BLaER1 (cell line): ENCODE data around the gene SPOCK2.
"Not testable (repeated sequence)": the region's sequence is repeated elsewhere in the genome, so short reads cannot be mapped to it uniquely, and the experiment has no call there.

Experiments
- H3K27ac ChIP-seq: shearing (Covaris generic); formaldehyde crosslinking; 2 replicates; pipeline ENCODE4 v1.8.1; 2022
- H3K27me3 ChIP-seq: shearing (Covaris generic); formaldehyde crosslinking; 2 replicates; pipeline ENCODE4 v1.8.1; 2022
- H3K36me3 ChIP-seq: shearing (Covaris generic); formaldehyde crosslinking; 2 replicates; pipeline ENCODE4 v1.8.1; 2022
- H3K4me1 ChIP-seq: shearing (Covaris generic); formaldehyde crosslinking; 2 replicates; pipeline ENCODE4 v1.8.1; 2022
- H3K4me2 ChIP-seq: shearing (Covaris generic); formaldehyde crosslinking; 2 replicates; pipeline ENCODE4 v1.8.1; 2022
- H3K4me3 ChIP-seq: shearing (Covaris generic); formaldehyde crosslinking; 2 replicates; pipeline ENCODE4 v1.8.1; 2022
- H3K9ac ChIP-seq: shearing (Covaris generic); formaldehyde crosslinking; 2 replicates; pipeline ENCODE4 v1.8.1; 2022
- H3K9me3 ChIP-seq: shearing (Covaris generic); formaldehyde crosslinking; 2 replicates; pipeline ENCODE4 v1.8.1; 2022
- H4K20me1 ChIP-seq: shearing (Covaris generic); formaldehyde crosslinking; 2 replicates; pipeline ENCODE4 v1.8.1; 2022
- Cebpa-rat ChIP-seq: shearing (Covaris generic); IDR thresholded peaks from 2 replicates; pipeline ENCODE4 v1.8.1; 2022

Gene SPOCK2, protein sequence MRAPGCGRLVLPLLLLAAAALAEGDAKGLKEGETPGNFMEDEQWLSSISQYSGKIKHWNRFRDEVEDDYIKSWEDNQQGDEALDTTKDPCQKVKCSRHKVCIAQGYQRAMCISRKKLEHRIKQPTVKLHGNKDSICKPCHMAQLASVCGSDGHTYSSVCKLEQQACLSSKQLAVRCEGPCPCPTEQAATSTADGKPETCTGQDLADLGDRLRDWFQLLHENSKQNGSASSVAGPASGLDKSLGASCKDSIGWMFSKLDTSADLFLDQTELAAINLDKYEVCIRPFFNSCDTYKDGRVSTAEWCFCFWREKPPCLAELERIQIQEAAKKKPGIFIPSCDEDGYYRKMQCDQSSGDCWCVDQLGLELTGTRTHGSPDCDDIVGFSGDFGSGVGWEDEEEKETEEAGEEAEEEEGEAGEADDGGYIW

DNA sequence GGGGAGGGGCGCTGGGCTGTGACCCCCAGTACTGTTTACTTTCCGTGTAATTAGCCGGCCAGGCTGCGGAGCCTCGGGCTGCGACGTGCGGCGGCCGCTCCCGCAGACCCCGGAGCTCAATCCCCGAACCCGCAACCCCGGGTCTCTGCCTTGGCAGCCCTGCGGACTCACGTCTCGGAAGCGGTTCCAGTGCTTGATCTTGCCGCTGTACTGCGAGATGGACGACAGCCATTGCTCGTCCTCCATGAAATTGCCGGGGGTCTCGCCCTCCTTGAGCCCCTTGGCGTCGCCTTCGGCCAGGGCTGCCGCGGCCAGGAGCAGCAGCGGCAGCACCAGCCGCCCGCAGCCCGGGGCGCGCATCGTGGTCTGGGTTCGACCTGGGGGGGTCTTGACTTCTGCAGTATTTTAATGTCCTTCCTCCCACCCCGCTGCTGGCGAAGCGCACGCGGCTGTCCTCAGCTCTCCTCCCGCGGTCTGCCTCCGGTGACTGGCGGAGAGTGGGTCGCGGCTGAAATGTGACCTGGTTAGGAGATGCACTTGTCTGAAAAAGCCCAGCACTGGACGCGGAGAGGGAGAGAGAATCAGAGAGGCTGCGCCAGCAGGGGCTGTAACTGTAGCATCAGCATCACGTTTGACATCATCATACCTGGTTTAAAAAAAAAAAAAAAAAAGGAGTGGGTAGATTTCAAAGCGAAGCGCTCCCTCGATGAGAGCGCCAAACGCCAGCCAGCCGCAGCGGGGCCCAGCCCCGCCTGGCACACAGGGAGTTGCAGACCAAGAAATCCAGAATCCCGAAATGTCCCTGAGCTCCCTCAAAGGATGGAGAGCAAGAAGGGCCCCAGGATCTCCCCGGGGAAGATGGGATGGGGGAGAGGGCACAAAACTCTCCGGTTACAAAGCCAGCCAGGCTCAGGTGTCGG, at the start of gene SPOCK2:
TSS of gene SPOCK2 (minus strand) at position 583 of the 920 bp plus-strand sequence. CDS start at position 360, 223 bp downstream.
- Histone ChIP-seq H3K9ac (no peak within 1 kb of the TSS), H3K4me1 (peaks cover 24% of the 10 kb centered on the region), H3K9me3 (no peaks in the 10 kb centered on the region), H4K20me1 (peaks cover 37% of the 10 kb centered on the region), H3K4me3 (peak within 1 kb of the TSS; percentile 55), H3K36me3 (no peaks in the 10 kb centered on the region), H3K27me3 (peaks cover 76% of the 10 kb centered on the region), H3K27ac (no peak within 1 kb of the TSS), H3K4me2 (peak within 1 kb of the TSS; percentile 74)
- TF ChIP-seq Cebpa-rat, result no peak

DNA sequence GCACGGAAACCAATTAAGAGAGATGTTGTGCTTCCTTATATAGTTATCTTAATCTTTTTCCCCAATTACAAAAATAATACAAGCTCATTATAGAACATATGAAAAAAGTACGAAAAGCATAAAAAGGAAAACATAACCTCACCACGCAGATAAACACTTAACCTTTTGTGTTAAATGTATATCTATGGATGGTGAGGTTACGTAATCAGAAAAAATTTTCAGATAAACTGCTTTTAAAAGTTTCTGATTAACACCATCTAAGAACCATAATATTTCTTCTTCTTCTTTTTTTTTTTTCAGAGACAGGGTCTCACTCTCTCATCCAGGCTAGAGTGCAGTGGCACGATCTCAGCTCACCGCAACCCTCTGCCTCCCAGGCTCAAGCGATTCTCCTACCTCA, 49.2 kb upstream of the SPOCK2 start:
- H3K27me3 ChIP-seq, result no peaks in the 10 kb centered on the region
- no peak overlapping the region for H3K27ac ChIP-seq
- peaks cover 21% of the 10 kb centered on the region for H3K36me3 ChIP-seq
- H3K4me1 ChIP-seq, result peaks cover 3% of the 10 kb centered on the region
- no peak overlapping the region for H3K9ac ChIP-seq
- no peak overlapping the region for H3K4me2 ChIP-seq
- peaks cover 15% of the 10 kb centered on the region for H3K9me3 ChIP-seq
- no peak for TF ChIP-seq Cebpa-rat
- no peaks in the 10 kb centered on the region for H4K20me1 ChIP-seq
- no peak overlapping the region for H3K4me3 ChIP-seq

DNA sequence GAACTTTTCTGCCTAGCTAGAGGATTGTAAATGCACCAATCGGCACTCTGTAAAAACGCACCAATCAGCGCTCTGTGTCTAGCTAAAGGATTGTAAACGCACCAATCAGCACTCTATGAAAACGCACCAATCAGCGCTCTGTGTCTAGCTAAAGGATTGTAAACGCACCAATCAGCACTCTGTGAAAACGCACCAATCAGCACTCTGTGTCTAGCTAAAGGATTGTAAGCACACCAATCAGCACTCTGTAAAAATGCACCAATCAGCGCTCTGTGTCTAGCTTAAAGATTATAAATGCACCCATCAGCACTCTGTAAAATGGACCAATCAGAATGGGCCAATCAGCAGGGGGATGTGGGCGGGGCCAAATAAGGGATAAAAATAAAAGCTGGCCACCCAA, 47.9 kb upstream of the SPOCK2 start:
- not testable (repeated sequence) for H3K9ac ChIP-seq, H3K4me3 ChIP-seq, H3K4me2 ChIP-seq, H3K27me3 ChIP-seq, H4K20me1 ChIP-seq, H3K27ac ChIP-seq
- Histone ChIP-seq H3K36me3 (peaks cover 29% of the 10 kb centered on the region), H3K9me3 (peaks cover 15% of the 10 kb centered on the region), H3K4me1 (peaks cover 11% of the 10 kb centered on the region)

DNA sequence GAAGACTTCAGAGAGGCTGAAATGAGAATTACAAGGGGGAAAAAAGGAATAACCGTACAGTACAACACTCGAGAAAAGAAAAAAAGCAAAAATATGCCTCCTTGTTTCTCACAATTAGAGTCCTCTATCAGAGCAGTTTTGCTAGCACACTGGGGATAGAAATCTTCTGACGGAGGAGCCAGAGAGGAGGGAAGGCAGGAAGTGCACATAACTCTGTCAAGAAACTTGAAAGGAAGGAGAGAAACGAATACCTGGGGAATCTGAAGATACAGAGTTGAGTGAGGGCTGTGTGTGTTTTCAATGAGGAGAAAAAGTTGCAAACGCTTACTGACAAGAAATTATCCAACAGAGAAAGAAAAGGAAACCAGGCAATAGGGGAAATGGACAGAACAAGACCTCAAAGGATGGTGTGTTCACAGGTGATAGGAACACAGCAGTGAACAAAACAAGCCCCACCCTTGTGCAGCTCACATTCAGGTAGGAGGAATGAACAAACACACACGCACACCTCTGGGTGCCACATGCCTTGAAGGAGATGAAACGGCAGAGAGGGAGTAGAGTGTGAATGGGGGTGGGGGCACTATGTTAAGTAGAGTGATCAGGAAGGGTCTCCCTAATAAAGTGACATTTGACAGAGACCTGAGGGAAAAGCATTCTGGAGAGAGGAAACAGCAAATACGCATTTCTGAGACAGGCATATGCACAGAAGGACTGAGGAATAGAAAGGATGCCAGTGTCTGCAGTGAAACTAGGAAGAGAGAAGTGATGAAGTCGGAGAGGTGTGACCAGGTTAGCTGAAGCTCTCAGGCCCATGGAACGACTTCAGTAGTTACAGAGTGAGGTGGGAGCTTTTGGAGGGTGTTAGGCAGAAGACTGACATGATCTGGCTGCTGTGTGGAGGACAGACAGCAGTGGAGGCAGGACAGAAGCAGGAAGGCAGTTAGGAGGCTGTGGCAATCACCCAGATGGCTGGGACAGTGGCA, 46.7 kb upstream of the SPOCK2 start:
- no peaks in the 10 kb centered on the region for H4K20me1 ChIP-seq
- TF ChIP-seq Cebpa-rat, result no peak
- H3K9me3 ChIP-seq, result peaks cover 15% of the 10 kb centered on the region
- H3K27me3 ChIP-seq, result no peaks in the 10 kb centered on the region
- H3K9ac ChIP-seq, result no peak overlapping the region
- peaks cover 29% of the 10 kb centered on the region for H3K36me3 ChIP-seq
- H3K27ac ChIP-seq, result no peak overlapping the region
- no peak overlapping the region for H3K4me2 ChIP-seq
- peaks cover 11% of the 10 kb centered on the region for H3K4me1 ChIP-seq
- H3K4me3 ChIP-seq, result no peak overlapping the region

GRCh38 chr10:72133517-72133916, 45.2 kb upstream of the SPOCK2 start:
- H4K20me1 ChIP-seq, result no peaks in the 10 kb centered on the region
- H3K4me3 ChIP-seq, result no peak overlapping the region
- H3K4me1 ChIP-seq, result peaks cover 11% of the 10 kb centered on the region
- H3K9ac ChIP-seq, result no peak overlapping the region
- no peak for TF ChIP-seq Cebpa-rat
- H3K36me3 ChIP-seq, result peaks cover 34% of the 10 kb centered on the region
- H3K9me3 ChIP-seq, result peaks cover 19% of the 10 kb centered on the region
- H3K27me3 ChIP-seq, result no peaks in the 10 kb centered on the region
- H3K27ac ChIP-seq, result no peak overlapping the region
- H3K4me2 ChIP-seq, result no peak overlapping the region

DNA sequence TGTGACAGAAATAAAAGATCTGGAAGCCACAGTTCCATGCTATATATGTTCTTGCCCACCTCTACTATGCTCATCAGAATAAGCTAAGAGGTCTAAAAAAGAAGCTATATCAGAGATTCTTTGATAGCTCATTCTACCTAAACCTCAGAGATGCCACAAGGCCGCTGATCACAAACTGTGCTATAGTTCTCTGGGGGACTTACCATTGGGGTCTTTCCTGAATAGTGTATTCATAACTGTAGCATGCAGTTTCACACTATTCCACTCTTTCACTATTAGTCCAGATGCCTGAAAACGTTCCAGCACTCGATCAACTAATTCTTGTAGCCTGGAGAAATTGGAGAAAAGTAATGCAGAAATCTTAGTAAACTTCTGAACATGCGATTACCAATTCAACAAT, 44.5 kb upstream of the SPOCK2 start:
- Histone ChIP-seq H3K9me3 (peaks cover 19% of the 10 kb centered on the region), H3K27ac (no peak overlapping the region), H3K36me3 (peaks cover 34% of the 10 kb centered on the region), H3K4me1 (peaks cover 11% of the 10 kb centered on the region), H4K20me1 (no peaks in the 10 kb centered on the region), H3K4me3 (no peak overlapping the region), H3K27me3 (no peaks in the 10 kb centered on the region), H3K4me2 (no peak overlapping the region), H3K9ac (no peak overlapping the region)
- TF ChIP-seq Cebpa-rat, result no peak

DNA sequence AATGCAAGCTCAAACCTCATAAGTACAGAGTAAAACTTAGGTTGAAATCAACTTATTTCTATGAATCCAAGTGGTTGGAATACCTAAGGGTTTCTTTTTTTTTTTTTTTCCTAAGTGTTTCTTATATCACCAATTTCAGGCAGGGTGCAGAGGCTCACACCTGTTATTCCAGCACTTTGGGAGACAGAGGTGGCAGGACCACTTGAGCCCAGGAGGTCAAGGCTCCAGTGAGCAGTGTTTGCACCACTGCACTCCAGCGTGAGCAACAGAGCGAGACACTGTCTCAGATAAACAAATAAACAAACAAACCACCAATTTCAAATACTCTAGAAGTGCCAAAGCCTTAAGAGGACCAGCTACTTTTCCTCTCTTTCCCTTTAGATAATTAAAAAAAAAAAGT, 39.2 kb upstream of the SPOCK2 start:
- Histone ChIP-seq H3K4me3 (no peak overlapping the region), H3K27ac (no peak overlapping the region), H3K9me3 (peaks cover 4% of the 10 kb centered on the region; the same call in 1 of the 2 replicates), H4K20me1 (no peaks in the 10 kb centered on the region), H3K9ac (no peak overlapping the region), H3K4me2 (no peak overlapping the region), H3K36me3 (peaks cover 26% of the 10 kb centered on the region; the same call in 1 of the 2 replicates), H3K4me1 (peaks cover 13% of the 10 kb centered on the region), H3K27me3 (no peaks in the 10 kb centered on the region)
- TF ChIP-seq Cebpa-rat, result no peak

GRCh38 chr10:72126872-72127232, 38.5 kb upstream of the SPOCK2 start:
- Histone ChIP-seq H4K20me1 (no peaks in the 10 kb centered on the region), H3K27me3 (no peaks in the 10 kb centered on the region), H3K4me1 (peaks cover 6% of the 10 kb centered on the region), H3K9me3 (peaks cover 4% of the 10 kb centered on the region; the same call in 1 of the 2 replicates), H3K27ac (no peak overlapping the region), H3K36me3 (peaks cover 26% of the 10 kb centered on the region; the same call in 1 of the 2 replicates), H3K4me2 (no peak overlapping the region), H3K9ac (no peak overlapping the region), H3K4me3 (no peak overlapping the region)
- TF ChIP-seq Cebpa-rat, result no peak
